HG02885 (cell line): ENCODE data around the gene RBM26.
"Not testable (repeated sequence)": the region's sequence is repeated elsewhere in the genome, so short reads cannot be mapped to it uniquely, and the experiment has no call there.

Source experiments
- ATAC-seq: cut with Tn5 transposase; IDR thresholded peaks from one replicate; pipeline ENCODE4 v1.9.1; 2021; ENCODE audit warnings: mild to moderate bottlenecking; ENCODE audit not compliant: unreplicated experiment, poor library complexity

The RBM26 gene

GRCh38 chr13:79287939-79288795 lies 117.9 kb downstream of the RBM26 start:
- ATAC-seq, result no peak

GRCh38 chr13:79285159-79285558 lies 120.9 kb downstream of the RBM26 start:
- no peak for ATAC-seq

- no peak for ATAC-seq
Observed at GRCh38 chr13:79283742-79284141, 122.3 kb downstream of the RBM26 start.

GRCh38 chr13:79282976-79283375 lies 123.1 kb downstream of the RBM26 start:
- ATAC-seq, result no peak

GRCh38 chr13:79282508-79282907 lies 123.5 kb downstream of the RBM26 start:
- no peak for ATAC-seq

- no peak for ATAC-seq
Observed at GRCh38 chr13:79281339-79281747, 124.7 kb downstream of the RBM26 start.

- ATAC-seq, result not testable (repeated sequence)
Observed at GRCh38 chr13:79279735-79280134, 126.3 kb downstream of the RBM26 start.

- ATAC-seq, result no peak
Observed at GRCh38 chr13:79273045-79273444, 133.0 kb downstream of the RBM26 start.

- no peak for ATAC-seq
Observed at GRCh38 chr13:79271616-79272015, 134.4 kb downstream of the RBM26 start.

GRCh38 chr13:79270859-79271258 lies 135.2 kb downstream of the RBM26 start:
- ATAC-seq, result no peak
